ENCODE results near the gene IGF2BP2.

Gene IGF2BP2

DNA sequence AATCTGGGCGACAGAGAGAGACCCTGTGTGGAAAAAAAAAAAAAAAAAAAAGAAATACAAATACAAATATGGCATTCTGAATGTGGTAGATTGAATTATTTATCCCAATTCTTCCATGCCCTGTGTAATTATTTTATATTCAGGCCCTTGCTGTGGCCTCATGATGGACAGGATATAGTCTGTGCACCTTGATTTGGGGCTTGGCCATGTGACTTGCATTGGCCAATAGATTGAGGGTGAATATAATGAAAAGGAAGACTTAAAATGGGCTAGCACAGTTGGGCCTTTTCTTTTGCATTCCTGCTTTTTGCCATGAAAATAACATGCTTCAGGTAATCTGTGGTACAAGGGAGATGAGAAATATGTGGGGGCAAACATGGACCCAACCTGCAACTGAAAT is 27.1 kb upstream of the IGF2BP2 start:
- TF ChIP-seq, protein P1, sequence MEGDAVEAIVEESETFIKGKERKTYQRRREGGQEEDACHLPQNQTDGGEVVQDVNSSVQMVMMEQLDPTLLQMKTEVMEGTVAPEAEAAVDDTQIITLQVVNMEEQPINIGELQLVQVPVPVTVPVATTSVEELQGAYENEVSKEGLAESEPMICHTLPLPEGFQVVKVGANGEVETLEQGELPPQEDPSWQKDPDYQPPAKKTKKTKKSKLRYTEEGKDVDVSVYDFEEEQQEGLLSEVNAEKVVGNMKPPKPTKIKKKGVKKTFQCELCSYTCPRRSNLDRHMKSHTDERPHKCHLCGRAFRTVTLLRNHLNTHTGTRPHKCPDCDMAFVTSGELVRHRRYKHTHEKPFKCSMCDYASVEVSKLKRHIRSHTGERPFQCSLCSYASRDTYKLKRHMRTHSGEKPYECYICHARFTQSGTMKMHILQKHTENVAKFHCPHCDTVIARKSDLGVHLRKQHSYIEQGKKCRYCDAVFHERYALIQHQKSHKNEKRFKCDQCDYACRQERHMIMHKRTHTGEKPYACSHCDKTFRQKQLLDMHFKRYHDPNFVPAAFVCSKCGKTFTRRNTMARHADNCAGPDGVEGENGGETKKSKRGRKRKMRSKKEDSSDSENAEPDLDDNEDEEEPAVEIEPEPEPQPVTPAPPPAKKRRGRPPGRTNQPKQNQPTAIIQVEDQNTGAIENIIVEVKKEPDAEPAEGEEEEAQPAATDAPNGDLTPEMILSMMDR (IDR thresholded peaks at IDR 0.05; ENCODE audit: low read length, missing control alignments) = no peak
- no peak for DNase-seq (ENCODE audit: low read depth)
- H3K4me3 ChIP-seq (replicated peaks; ENCODE audit: low read depth, low read length) = no peak overlapping the region

DNA sequence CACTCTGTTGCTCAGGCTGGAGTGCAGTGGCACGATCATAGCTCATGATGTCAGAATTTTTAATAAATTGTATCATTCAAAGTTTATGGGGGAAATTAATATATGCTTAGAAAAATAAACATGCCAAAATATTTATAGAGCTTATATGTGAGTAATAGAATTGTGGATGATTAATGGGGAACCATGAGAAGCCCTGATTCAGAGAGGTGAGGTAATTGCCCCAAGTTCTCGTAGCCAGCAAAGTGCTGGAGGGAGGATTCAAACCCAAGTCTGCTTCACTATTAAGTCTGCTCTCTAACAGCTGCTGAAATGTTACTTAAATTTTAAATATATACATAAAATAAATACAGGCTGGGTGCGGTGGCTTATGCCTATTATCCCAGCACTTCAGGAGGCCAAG is 26.2 kb upstream of the IGF2BP2 start:
- DNase-seq (ENCODE audit: low read depth) = no peak
- TF ChIP-seq, protein P1 (IDR thresholded peaks at IDR 0.05; ENCODE audit: low read length, missing control alignments) = no peak
- H3K4me3 ChIP-seq (replicated peaks; ENCODE audit: low read depth, low read length) = no peak overlapping the region

DNA sequence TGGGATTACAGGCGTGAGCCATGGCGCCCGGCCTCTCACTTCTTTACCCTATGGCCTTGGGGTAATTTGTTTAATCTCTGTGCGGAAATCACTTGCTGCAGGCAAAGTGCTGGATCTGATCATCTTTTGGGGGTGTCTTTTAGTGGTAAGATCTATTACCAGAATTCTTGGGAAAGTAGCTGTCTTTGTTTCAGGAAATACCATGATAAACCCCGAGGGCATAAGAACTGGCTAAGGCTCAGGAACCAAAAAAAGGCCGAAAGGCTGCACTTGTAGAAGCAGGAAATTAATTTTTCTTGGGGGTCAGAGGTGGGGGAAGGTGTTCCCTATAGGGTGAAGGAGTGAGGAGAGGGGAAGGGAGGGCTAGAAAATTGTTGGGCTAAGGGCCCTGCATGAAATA is 22.7 kb upstream of the IGF2BP2 start:
- TF ChIP-seq, protein P1 (IDR thresholded peaks at IDR 0.05; ENCODE audit: low read length, missing control alignments) = no peak
- H3K4me3 ChIP-seq (replicated peaks; ENCODE audit: low read depth, low read length) = no peak overlapping the region
- DNase-seq (ENCODE audit: low read depth) = no peak

DNA sequence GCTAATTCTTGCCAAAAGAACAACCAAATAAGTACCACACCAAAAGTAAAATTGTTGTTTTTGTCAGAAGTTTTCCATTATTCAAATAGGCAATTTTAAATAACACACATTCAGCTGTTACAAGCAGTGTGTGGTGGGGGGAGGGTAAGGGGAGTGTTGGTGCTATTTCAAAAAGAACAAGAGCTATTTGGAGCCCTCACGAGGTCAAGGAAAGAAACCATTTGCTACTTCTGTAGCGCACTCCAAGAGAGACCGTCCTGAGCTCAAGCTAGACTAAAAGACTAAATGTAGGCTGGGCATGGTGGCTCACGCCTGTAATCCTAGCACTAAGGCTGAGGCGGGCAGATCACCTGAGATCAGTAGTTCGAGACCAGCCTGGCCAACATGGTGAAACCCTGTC is 21.2 kb upstream of the IGF2BP2 start:
- H3K4me3 ChIP-seq (replicated peaks; ENCODE audit: low read depth, low read length) = no peak overlapping the region
- peak; percentile 33 for DNase-seq (ENCODE audit: low read depth)
- TF ChIP-seq, protein P1 (IDR thresholded peaks at IDR 0.05; ENCODE audit: low read length, missing control alignments) = no peak

DNA sequence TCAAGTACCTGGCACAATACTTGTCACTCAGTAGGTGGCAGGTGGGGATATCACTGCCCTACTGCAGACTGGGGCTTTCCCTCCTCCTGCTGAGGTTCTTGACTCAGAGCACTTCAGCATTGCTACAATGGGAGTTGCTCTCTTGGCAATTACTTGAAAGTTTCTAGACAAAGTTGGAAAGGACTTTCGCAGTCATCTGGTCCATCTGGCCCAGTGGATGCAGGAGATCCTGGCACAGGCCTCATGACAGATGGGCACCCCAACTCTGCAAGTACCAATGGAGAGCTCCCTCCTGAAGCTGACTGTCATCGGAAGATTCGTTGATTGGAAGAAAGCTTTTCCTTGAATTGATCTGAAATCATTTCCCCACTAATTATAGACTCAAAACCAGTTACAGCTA is 19.2 kb upstream of the IGF2BP2 start:
- TF ChIP-seq, protein P1 (IDR thresholded peaks at IDR 0.05; ENCODE audit: low read length, missing control alignments) = no peak
- no peak overlapping the region for H3K4me3 ChIP-seq (replicated peaks; ENCODE audit: low read depth, low read length)
- no peak for DNase-seq (ENCODE audit: low read depth)

DNA sequence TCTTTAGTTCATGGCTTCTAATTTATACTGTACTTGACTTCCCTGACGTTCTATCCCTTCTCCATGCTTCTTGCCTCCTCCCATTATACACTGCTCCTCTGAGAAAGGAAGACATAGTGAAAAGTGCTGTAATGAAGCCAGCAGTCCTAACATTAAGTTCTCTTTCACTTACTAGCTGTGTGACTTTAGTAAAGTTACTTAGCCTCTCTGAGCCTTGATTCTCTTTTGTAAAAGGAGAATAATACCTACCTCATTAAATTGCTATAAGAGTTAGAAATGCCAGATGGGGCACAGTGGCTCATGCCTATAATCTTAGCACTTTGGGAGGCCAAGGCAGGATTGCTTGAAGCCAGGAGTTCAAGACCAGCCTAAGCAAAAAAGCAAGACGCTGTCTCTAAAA is 18.8 kb upstream of the IGF2BP2 start:
- TF ChIP-seq, protein P1 (IDR thresholded peaks at IDR 0.05; ENCODE audit: low read length, missing control alignments) = no peak
- DNase-seq (ENCODE audit: low read depth) = no peak
- H3K4me3 ChIP-seq (replicated peaks; ENCODE audit: low read depth, low read length) = no peak overlapping the region

DNA sequence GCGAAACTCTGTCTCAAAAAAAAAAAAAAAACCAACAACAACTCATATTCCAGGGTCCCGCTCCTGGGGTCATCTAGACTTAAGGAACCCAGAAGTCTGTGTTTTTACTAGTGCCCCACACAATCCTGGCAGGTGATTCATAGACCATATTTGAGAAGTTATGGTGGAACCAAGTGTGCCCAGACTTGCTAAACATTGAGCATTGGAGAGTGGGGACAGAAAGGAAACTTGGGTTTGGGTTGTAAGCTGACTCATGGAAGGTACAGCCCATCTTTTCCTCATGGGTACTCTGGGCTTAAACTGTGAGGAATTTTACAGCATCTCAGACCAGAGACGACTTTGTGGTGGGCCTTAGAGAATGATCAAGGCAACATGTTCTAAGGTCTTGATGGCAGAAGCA is 18.3 kb upstream of the IGF2BP2 start:
- TF ChIP-seq, protein P1 (IDR thresholded peaks at IDR 0.05; ENCODE audit: low read length, missing control alignments) = no peak
- no peak for DNase-seq (ENCODE audit: low read depth)
- no peak overlapping the region for H3K4me3 ChIP-seq (replicated peaks; ENCODE audit: low read depth, low read length)

All from fibroblast of pulmonary artery (primary cell).